ENCODE results near the gene MYD88. TPM values are rescaled to one million over a fixed set of nuclear protein-coding genes. Genes with fewer than 3 reads are reported as not detected.
"Not testable (repeated sequence)": the region's sequence is repeated elsewhere in the genome, so short reads cannot be mapped to it uniquely, and the experiment has no call there.

The MYD88 gene
- total RNA-seq, 2 donors from 2014 or later, result 66.1 to 76.4 TPM

DNA sequence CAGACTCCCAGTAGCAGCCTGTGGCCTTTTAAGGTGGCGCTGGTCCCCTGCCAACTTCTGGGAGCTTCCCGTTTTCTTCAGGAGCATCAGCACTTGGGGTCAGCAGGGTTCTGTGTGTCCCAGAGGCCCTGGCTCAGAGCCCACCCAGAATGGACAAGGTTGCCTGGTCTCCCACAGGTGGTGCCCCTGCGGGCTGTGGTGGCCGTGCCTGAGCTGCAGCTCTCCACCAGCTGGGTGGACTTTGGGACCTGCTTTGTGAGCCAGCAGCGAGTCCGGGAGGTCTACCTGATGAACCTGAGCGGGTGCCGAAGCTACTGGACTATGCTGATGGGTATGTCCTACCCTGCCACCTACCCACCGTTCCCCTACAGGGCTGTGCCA, 17.0 kb upstream of the MYD88 start:
- ATAC-seq, result no peak
- peak in 1 of 2 donors; percentile 24 for DNase-seq
- intact Hi-C loops (cut with DNase I, micrococcal nuclease), result no loop called here

DNA sequence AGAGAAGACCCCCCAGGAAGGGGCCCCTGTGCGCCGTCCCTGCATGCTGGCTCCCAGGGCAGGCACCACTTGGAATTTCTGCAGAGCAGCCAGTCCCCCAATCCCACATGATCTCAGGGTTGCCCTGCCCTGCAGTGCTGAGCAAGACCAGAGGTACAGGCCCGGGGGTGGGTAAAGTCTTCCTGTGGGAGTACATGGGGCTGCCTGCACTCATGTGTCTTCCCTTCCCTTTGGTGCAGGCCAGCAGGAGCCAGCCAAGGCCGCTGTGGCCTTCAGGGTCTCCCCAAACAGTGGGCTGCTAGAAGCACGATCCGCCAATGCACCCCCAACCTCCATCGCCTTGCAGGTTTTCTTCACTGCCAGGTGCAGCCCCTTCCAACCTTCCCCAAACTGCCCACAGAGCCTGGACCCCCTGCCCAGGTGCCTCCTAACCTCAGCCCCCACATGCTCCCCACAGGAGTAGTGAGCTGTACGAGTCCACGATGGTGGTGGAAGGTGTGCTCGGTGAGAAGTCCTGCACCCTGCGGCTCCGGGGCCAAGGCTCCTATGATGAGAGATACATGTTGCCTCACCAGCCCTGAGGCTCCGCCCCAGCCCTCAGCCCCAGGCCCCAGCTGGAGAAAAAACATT, 16.5 kb upstream of the MYD88 start:
- ATAC-seq, result no peak
- intact Hi-C loops (cut with DNase I, micrococcal nuclease), result no loop called here
- peak in 1 of 2 donors; percentile 21 for DNase-seq

- ATAC-seq, result no peak
- peak in 1 of 2 donors; percentile 21 for DNase-seq
- intact Hi-C loops (cut with DNase I, micrococcal nuclease), result no loop called here
These were observed 15.7 kb upstream of the MYD88 start for GRCh38 chr3:38122712-38123290.

DNA sequence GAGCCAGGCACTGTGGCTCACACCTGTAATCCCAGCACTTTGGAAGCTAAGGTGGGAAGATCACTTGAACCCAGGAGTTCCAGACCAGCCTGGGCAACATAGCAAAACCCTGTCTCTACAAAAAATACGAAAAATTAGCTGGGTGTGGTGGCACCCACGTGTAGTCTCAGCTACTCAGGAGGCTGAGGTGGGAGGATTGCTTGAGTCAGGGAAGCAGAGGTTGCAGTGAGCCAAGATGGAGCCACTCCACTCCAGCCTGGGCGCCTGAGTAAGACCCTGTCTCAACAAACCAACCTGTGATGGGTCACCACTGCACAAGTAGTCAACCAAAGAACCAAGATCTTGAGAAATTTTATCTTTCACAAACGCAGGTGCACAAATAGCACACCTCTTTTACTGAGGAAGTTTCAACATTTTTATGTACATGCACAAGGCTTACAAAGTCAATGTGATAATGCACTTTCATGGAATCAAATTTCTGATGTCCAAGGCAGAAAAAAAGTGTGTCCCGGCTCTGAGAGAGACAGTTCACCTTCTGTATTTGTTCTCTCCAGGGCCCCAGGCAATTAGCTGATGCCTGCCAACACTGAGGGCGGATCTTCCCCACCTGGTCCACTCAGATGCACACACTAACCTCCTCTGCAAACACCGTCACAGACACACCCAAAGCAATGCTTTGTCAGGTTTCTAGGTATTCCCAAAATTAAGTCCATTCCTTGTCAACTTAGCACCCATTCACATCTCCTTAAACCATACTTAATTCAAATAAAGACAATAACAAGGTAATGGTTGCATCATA, 13.9 kb upstream of the MYD88 start:
- intact Hi-C loops (cut with DNase I, micrococcal nuclease), result no loop called here
- ATAC-seq, result peak; percentile 31

DNA sequence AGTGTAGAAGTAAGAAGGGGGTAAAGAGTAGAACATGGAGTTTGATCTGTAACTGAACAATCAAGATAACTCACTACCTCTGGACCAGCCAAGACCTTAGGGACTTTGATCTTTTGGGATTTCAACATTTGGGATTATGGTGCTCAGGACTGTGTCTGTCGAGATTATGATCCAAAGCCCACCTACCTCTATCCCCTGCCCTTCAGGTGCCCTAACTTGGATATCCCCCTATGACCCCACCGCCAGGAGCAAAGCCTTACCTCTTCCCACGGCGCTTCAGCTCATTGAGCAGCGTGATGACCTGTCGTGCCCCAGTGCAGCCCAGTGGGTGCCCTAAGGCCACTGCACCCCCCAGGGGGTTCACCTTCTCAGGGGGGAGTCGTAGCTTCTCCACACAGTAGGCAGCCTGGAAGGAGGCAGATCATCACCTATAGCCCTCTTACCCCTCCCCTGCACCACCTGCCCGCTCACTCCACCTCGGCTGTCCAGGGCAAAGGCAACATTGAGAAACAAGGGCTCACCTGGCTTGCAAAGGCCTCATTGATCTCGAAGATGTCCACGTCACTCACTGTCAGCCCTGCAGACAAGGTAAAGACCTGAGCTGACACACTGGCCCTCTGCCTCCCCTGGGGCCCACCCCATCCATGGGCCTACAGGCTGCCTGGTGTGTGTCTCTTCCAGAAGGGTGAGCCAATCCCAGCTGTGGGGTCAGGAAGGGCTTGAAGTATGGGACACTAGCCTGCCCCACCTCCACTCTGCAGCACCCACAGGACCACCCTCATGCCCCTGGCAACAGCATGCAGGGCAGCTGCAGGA, 12.9 kb upstream of the MYD88 start:
- ATAC-seq (no peak), DNase-seq (no peak)
- intact Hi-C loops (cut with DNase I, micrococcal nuclease), result no loop called here

More for the DNA sequence above, 13.9 kb upstream of the MYD88 start:
- no peak for DNase-seq

DNA sequence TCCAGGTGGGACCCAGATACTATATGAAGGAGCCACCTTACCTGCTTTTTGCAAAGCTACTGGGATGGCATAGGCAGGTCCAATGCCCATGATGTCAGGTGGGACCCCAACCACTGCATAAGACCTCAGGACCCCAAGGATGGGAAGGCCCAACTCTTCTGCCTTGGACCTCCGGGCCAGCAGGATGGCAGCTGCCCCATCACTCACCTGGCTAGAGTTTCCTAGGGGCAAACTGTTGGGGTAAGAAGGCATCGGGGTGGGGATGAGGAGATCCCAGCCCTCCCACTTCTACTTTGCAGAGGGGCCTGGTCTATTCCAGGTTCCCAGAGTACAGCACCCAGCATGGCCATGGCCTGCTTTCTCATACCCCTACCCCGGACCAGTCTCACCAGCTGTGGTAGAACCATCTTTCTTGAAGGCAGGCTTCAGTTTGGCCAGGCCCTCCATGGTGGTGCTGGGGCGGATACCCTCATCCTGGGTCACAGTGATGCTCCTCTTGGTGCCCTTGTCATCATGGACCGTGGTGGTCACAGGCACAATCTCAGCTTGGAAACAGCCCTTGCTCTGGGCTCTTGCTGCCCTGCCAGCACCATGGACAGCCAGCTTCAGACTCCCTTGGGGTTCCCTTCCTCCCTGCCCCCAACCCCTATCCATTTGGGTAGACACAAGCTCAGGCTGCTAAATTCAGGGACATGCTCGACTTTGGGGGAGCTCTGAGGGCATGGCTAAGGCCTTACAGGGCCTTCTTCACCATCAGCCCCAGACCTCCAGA, 12.2 kb upstream of the MYD88 start:
- DNase-seq (no peak), ATAC-seq (no peak)
- intact Hi-C loops (cut with DNase I, micrococcal nuclease), result no loop called here

GRCh38 chr3:38127611-38128302, 10.7 kb upstream of the MYD88 start:
- intact Hi-C loops (cut with DNase I, micrococcal nuclease), result no loop called here
- DNase-seq (no peak), ATAC-seq (no peak)

DNA sequence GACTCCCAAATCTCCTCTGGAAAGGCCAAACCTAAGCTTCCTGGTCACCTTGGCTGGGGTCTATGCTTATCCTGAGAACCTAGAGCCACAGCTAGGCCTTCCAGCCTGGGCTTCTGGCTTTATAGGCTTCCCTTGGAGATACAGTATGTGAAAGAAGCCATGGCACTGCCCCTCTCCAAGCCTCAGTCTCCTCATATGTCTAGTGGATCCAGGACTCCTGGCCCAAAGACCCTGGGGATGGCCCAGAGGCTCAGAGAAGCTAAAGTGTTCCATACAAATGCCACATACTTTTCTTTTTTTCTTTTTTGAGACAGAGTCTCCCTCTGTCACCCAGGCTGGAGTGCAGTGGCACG, 10.2 kb upstream of the MYD88 start:
- intact Hi-C loops (cut with DNase I, micrococcal nuclease), result no loop called here
- ATAC-seq, result no peak
- DNase-seq, result no peak

DNA sequence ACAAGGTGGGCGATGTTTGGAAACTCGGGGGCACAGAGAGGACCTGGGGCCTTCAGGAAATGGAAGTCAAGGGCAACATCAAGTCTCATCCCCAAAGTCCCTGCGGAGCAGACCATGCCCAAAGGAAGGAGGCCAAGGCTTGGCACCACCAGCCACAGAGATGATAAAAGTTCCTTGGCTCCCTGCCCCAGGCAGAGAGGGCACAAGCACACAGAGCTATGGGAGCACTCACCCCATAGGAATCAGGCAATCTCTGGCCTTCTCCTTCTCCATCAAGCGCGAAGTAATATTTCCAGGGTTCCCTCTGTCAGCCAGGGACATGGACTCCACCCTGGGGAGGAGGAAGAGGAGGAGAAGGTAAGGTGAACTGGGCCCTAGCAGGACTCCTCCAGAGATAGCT, 9.4 kb upstream of the MYD88 start:
- intact Hi-C loops (cut with DNase I, micrococcal nuclease), result no loop called here
- ATAC-seq (no peak), DNase-seq (peak in 1 of 2 donors; percentile 18)

GRCh38 chr3:38130631-38131065, 7.8 kb upstream of the MYD88 start:
- DNase-seq (peak; percentile 37 to 38), ATAC-seq (peak; percentile 77)
- intact Hi-C loops (cut with DNase I, micrococcal nuclease), result no loop called here

DNA sequence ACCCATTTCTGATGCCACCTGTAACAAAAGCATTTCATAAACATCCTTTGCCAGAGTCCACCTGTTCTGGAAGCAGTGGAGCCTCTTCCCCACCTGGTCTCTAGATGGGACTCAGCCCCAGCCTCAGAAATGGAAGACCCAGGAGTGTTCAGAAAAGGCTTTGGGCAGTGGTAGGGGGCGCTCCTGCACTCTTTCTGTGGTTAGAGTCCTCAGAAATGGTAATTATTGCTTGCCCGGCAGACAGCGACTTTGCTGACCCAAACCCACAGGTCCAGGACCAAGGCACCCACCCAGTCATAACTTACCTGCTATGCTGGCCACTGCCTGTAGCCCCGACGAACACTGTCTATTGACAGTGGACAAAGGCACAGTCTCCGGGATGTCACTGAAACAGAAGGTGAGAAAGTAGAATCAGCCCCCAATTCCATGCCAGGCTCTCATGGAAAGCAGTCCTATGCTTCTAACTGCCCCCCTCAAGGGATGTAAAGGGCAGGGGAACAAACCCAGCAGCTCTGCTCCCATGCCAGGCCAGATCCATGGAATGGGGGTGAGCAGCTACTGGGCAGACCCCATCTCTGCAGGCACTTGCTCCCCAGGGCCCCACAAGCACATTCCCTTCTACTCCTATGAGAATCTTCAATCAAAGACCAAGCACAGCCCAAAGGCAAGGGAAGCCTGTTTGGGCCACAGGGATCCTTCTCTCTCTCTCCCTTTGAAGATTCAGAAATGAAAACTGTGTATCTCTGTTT, 6.7 kb upstream of the MYD88 start:
- intact Hi-C loops (cut with DNase I, micrococcal nuclease), result no loop called here
- peak; percentile 26 to 52 for DNase-seq
- ATAC-seq, result no peak

DNA sequence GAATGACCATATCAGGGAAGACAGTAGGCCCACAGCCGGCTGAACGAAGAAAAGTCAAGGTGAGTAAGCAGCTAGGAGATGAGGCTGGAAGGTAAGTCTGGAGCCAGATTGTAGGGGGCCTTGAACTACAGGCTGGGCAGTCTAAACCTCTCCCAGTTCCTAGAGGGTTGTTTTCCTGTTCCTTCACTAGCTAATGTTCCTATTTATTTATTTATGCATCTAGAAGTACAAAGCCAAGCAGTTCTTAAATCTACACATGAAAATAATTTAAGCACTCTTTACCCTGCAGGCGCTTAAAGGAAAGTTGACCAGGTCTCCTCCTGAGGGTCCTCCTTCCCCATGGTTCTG, 5.3 kb upstream of the MYD88 start:
- intact Hi-C loops (cut with DNase I, micrococcal nuclease), result no loop called here
- no peak for ATAC-seq

DNA sequence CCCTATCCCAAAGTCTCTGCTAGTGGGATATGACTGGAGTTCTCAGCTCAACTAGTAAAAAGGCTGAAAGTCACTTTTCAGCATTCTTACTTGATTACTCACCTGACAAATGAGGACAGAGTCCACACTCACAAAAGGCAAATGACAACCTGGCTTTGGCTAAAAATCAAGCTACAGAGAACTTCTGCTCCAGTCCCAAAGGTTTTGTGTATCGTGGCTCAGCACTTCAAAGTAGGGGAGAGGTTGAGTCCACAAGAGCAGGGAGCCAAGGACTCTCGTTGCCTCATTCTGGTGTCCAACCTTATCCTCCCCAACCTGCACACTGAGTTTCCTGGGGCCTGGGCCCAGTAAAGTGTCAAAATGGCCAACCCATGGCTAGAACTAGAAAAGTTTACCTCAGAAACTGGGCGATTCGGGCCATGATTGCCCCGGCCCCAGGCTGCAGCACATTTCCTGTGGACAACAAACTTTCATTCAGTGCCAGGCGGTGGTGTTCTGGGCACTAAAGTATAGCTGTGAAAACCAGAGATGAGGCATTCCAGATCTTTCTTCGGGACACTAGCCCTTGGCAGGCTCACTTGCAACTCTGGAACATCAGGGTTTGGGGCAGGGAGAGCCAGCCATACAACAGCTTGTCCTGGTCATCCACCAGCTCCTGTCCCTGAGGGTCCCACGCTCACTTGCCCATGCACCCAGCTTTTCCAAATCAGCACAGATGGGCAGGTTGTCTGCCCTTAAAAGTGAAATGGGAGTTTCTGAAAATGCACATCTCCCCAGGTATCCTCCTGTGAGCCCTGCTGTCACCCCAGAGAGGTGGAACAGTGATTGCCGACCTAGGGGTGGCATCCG, 4.7 kb upstream of the MYD88 start:
- ATAC-seq (peak; percentile 20), DNase-seq (peak in 1 of 2 donors; percentile 45)
- intact Hi-C loops (cut with DNase I, micrococcal nuclease), result no loop called here

More for the DNA sequence above, 5.3 kb upstream of the MYD88 start:
- DNase-seq, result peak in 1 of 2 donors; percentile 15

GRCh38 chr3:38134517-38135143, 3.8 kb upstream of the MYD88 start:
- peak in 1 of 2 donors; percentile 17 for DNase-seq
- ATAC-seq; intact Hi-C loops (cut with DNase I, micrococcal nuclease): not testable (repeated sequence)

DNA sequence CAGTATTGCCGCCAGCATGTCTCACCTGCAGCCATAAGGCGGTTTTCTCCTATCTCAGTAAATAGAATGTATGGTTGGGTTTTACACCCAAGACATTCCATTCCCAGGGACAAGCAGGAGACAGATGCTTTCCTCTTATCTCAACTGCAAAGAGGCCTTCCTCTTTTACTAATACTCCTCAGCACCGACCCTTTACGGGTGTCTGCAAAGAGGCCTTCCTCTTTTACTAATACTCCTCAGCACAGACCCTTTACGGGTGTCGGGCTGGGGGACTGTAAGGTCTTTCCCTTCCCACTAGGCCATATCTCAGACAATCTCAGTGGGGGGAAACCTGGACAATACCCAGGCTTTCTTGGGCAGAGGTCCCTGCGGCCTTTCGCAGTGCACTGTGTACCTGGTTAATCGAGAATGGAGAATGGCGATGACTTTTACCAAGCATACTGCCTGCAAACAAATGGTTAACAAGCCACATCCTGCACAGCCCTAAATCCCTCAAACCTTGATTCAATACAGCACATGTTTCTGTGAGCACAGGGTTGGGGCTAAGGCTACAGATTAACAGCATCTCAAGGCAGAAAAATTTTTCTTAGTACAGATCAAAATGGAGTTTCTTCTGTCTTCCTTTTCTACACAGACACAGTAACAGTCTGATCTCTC, 2.7 kb upstream of the MYD88 start:
- peak in 1 of 2 donors; percentile 19 for DNase-seq
- intact Hi-C loops (cut with DNase I, micrococcal nuclease); ATAC-seq: not testable (repeated sequence)

DNA sequence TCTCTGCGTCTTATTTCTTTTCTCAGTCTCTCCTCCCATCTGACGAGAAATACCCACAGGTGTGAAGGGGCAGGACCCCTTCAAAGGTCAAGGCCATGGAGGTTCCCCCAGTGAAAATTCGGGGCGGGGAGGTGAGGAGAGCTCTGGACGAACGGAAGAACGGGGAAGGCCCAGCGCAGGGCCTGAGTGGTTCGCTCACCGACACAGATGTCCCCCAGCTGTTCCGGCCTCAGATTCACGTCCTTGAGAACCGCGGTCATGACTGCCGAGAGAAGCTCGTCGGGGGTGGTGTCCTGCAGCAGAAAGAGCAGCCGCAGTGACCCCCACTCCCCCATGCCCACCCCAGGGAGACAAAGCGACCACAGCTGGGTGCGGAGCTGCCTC, 2.1 kb upstream of the MYD88 start:
- DNase-seq, result peak in 1 of 2 donors; percentile 38
- intact Hi-C loops (cut with DNase I, micrococcal nuclease), result no loop called here
- ATAC-seq, result no peak
